GM08714 (cell line): ENCODE data around the gene HSPA12B.
"Not testable (repeated sequence)": the region's sequence is repeated elsewhere in the genome, so short reads cannot be mapped to it uniquely, and the experiment has no call there.

Source experiments
- H3K4me3 ChIP-seq: fragments of 200-500 bp; sonication (Bioruptor generic); 2 replicates; pipeline ENCODE4 v1.5.1; 2014; ENCODE audit warnings: mild to moderate bottlenecking, low read length, inconsistent platforms
- ZNF274 ChIP-seq: IDR thresholded peaks from 2 replicates; pipeline ENCODE4 v1.6.1; 2012; ENCODE audit warnings: mild to moderate bottlenecking, low read depth, low read length

Gene HSPA12B

DNA sequence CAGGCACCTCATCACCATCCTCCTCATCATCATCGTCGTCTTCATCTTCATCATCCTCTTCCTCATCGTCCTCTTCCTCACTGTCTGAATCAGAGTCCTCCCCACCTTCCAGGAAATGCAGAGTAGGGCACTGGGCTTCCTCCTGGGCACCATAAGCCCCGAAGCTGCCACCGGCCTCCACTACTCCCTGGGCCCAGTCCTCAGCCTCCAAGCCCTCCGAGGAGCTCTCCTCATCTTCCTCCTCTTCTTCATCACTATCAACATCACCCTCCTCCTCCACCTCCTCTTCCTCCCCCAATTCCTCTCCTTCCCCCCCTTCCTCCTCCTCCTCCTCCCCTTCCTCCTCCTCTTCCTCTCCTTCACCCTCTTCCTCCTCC is 52.4 kb downstream of the HSPA12B start:
- no peak for TF ChIP-seq ZNF274
- no peak overlapping the region for H3K4me3 ChIP-seq

GRCh38 chr20:3785240-3786125 is 53.0 kb downstream of the HSPA12B start:
- no peak for TF ChIP-seq ZNF274
- H3K4me3 ChIP-seq = peak overlapping the region; percentile 66; the same call in 1 of the 2 replicates

GRCh38 chr20:3786126-3786484 is 53.6 kb downstream of the HSPA12B start:
- peak overlapping the region; percentile 66 for H3K4me3 ChIP-seq
- no peak for TF ChIP-seq ZNF274

DNA sequence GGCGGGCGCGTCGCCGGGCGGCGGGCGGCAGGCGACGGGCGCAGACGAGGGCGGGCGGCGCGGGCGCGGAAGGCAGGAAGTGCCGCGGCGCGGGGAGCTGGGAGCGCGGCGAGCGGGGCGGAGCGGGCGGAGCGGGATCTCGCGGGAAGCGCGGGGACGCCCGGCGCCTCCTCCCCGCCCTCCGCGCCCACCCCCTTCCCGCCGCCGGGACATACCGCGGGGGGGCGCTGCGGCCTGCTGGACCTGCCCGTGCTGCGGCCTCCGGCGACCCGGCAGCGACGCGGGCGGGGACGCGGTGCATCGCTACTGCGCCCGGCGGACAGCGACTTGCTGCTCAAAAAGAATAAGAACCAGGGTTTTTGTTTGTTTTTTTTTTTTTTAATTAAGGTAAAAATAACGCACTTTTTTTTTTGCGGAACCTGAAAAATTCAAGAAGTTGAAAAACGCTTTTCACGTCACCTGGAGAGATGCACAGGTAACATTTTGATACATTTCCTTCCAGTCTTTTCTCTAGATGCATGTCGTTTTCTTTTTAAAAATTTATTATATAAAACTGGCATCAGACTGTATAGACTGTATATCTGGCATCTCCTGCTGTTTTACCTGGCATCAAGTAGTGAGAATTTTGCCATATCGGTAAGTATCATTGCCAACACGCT is 54.3 kb downstream of the HSPA12B start, which contains the start of gene CENPB:
Gene CENPB (minus strand): TSS at position 76 of the 659 bp plus-strand sequence. CDS start 257 bp downstream, outside the sequence.
- TF ChIP-seq ZNF274 = no peak
- peak within 1 kb of the TSS; percentile 66 for H3K4me3 ChIP-seq

DNA sequence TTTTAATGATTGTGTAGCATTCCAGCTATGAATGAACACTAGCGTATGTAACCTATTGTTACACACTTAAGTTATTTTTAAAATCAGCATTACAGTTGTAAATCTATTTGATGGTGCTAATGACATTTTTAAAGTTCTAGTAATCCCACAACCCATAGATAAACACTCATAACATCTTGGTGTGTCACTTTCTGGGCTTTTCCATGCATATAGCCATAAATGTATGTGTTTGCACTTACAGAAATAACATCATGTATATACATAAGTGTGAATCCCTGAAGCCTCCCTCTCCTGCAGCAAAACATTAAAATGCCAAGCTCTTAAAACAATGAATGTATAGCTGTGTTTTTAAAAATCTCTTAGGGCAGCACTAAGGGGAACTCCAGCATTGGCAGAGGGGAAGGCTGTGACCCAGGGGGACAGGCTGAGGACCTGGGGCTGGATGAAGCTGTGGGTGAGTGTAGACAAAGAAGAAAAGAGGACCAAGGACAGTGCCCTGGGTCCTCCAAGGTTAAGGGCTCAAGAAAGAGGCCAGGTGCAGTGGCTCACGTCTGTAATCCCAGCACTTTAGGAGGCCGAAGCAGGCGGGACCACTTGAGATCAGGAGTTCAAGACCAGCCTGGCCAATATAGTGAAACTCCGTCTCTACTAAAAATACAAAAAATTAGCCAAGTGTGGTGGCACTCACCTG is 55.0 kb downstream of the HSPA12B start:
- no peak for TF ChIP-seq ZNF274
- no peak overlapping the region; the same call in 1 of the 2 replicates for H3K4me3 ChIP-seq

DNA sequence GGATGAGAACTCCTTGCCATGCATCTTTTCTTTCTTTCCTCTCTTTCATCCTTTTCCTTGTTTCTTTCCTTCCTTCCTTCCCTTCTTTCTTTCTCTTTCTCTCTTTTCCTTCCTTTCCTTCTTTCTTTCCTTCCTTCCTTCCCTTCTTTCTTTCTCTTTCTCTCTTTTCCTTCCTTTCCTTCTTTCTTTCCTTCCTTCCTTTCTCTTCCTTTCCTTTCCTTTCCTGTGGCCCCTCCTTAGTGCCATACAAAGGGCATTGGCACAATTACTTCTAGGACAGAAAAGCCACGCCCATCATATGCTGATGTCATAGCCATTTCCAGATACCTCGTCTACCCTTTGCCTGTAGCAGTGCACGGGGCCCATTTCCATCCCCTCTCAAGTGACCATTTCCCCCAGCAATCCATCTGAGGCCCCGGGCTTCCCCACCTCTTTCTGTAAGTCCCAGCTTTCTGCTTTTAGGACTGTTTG is 56.2 kb downstream of the HSPA12B start:
- H3K4me3 ChIP-seq = no peak overlapping the region
- TF ChIP-seq ZNF274 = no peak

DNA sequence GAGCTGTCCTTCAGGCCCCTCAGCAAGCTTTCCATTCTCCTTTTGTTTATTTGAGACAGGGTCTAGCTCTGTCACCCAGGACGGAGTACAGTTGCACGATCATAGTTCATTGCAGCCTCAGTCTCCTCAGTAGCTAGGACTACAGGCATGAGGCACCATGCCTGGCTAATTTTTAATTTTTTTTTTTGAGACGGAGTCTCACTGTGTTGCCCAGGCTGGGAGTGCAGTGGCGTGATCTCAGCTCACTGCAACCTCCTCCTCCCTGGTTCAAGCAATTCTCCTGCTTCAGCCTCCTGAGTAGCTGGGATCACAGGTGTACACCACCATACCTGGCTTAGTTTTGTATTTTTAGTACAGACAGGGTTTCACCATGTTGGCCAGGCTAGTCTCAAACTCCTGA is 56.7 kb downstream of the HSPA12B start:
- H3K4me3 ChIP-seq = not testable (repeated sequence)

DNA sequence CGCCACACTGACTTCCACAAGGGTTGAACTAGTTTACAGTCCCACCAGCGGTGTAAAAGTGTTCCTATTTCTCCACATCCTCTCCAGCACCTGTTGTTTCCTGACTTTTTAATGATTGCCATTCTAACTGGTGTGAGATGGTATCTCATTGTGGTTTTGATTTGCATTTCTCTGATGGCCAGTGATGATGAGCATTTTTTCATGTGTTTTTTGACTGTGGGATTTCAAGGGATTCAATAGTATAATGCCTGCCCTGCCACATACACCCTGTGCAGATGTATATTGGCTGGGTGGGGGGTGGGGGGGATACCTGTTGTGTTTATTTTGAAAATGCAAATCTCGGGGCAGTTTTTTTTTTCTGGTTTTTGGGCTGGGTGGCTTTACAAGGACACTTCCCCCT is 61.7 kb downstream of the HSPA12B start:
- not testable (repeated sequence) for H3K4me3 ChIP-seq

GRCh38 chr20:3794701-3795420 is 62.4 kb downstream of the HSPA12B start:
- no peak for TF ChIP-seq ZNF274
- H3K4me3 ChIP-seq = peak overlapping the region; percentile 71; the same call in 1 of the 2 replicates

DNA sequence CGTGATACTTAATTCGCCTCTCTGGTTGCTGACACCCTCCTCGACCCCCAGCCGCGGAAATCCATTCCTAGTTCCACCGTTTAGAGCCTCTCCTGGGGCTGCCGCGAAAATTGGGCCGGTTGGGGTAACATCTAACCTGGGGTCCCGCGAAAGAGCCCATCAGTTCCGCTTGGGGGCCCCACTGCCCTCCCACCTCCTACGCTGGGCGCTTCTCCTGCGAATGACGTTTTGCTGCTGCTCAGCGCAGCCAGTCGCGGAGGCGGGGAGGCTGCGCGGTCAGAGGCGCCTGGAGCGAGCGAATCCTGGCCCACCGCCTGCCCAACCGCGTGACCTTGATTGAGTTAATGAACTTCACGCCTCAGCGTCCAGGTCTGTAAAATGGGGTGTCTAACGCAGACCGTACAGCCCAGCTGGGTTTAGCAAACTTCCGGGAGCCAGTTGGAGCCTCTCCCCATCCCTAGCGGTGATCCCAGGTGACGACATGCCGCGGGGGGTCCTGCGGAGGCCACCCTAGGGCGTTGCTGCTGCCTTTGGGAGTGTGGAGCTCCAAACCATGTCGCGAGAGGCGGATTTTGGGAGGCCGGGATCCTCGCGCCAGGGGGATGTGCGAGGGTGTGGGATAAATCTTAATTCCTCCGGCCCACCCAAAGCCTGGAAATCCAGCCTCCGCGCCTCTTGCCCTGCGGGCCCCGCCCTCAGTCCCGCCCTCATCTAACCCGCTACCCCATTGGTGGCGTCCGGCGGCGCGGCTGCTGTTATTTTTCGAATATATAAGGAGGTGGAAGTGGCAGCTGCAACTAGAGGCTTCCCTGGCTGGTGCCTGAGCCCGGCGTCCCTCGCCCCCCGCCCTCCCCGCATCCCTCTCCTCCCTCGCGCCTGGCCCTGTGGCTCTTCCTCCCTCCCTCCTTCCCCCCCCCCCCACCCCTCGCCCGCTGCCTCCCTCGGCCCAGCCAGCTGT is 63.3 kb downstream of the HSPA12B start, which contains the start of gene CDC25B:
Gene CDC25B (plus strand): TSS at position 800 of the 958 bp plus-strand sequence. CDS start 222 bp downstream, outside the sequence.
- TF ChIP-seq ZNF274 = no peak
- peak within 1 kb of the TSS; percentile 82 for H3K4me3 ChIP-seq

DNA sequence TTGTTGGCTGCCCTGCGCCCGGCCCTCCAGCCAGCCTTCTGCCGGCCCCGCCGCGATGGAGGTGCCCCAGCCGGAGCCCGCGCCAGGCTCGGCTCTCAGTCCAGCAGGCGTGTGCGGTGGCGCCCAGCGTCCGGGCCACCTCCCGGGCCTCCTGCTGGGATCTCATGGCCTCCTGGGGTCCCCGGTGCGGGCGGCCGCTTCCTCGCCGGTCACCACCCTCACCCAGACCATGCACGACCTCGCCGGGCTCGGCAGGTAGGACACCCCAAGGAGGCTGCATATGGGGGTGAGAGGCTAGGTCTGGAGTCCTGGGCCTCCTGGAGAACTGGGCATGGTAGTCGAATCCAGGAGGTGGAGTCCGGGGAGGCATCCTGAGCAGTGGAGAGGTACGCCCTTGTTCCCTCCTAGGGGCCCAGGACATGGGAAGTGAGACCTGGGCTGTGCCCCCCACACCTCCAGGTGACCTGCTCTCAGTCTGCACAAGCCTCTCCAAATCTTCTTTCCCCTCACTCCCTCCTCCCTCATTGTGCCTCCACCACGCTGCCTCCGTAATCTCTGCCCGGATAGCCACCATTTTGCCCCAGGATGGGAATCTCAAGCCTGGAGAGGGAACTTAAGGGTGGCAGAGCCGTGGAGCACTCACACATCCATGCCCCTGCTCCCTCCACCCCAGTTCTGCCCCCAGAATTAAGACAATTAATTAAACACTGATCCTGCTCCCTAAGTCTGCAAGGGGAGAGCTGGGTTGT is 64.2 kb downstream of the HSPA12B start:
- TF ChIP-seq ZNF274 = no peak

GRCh38 chr20:3797226-3797545 is 64.7 kb downstream of the HSPA12B start:
- no peak for TF ChIP-seq ZNF274
- H3K4me3 ChIP-seq = peak overlapping the region; percentile 82

More for the DNA sequence above, 64.2 kb downstream of the HSPA12B start:
- peak overlapping the region; percentile 82 for H3K4me3 ChIP-seq
